HG03064 (cell line): ENCODE measurements around the gene IFNGR1.

Experiments
- ATAC-seq: cut with Tn5 transposase; IDR thresholded peaks from one replicate; pipeline ENCODE4 v1.9.1; 2021; ENCODE audit warnings: low read depth; ENCODE audit not compliant: unreplicated experiment

Gene IFNGR1

DNA sequence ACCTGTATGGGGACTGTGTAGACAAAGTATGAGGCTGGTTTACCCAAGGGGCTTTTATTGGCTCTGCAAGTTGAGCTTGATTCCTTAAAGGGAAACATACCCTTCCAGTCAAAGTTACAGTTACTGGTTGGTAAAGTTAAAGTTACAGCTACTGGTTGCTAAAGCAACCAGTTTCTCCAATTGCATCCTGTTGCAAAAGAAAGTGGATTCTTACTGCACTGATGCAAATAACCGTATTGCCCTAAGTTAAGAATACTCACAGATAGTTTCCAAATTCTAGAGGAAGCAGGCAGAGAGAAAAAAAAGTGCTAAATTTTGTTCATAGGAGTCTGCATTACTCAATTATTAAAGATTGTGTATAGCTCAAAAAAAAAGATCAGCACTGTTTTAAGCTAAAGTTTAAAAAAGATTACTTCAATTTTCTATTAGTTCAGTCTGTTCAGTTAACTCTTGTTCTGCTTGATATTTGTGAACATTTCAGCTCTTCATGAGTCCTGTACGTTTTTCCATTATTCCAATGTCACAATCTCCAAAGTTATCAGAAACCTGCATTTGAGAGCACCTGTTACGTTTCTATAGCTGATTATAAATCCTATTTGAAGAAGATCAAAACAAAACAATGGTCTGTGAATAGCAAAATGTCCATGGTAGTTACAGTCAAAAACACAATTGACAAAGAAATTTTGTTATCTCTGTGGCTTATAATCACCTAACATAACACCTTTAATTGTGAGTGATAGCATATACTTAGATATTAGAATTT is 37.1 kb downstream of the IFNGR1 start:
- ATAC-seq: no peak

DNA sequence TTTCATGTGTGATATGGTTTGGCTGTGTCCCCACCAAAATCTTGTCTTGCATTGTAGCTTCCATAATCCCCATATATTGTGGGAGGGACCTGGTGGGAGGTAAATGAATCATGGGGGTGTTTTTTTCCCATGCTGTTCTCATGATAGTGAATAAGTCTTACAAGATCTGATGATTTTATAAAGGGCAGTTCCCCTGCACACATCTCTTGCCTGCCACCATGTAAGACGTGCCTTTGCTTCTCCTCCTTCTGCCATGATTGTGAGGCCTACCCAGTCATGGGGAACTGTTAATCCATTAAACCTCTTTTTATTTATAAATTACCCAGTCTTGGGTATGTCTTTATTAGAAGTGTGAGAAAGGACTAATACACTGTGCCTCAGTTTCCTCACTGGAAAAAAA is 41.6 kb downstream of the IFNGR1 start:
- no peak for ATAC-seq

DNA sequence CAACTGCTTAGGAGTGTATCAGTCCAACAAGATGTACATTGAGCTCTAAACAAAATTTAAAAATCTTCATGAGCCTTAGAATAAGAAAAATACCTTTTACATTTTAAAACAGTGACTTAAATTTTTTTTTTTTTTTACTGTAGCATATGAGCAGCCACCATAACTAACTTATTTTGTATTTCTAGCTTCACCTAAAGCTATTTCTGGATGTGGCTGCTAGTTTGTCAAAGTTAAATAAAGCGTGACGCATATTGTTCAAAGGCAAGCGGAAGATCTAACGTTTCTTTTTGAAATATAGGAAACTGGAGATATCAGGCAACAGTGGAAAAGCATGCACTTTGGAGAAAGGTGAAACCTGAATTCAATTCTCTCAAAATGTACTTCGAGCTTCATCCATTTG is 42.5 kb downstream of the IFNGR1 start:
- no peak for ATAC-seq

DNA sequence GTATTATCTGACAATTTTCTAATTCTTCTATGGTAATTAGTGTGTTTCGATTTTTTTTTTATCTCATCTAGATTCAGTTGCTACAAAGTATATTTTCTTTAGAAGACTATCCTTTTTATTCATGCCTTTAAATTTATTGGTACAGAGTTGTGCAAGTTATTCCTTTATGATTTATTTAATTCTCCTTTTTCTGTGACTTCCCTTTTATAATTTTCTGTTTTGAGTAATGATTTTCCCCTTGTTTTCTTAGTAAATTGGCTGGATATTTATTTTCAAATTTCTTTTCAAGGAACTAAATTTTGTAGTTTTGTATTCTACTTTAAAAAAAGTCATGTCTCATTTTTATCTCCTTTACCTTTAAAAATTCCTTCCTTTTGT is 43.3 kb downstream of the IFNGR1 start:
- ATAC-seq: no peak

DNA sequence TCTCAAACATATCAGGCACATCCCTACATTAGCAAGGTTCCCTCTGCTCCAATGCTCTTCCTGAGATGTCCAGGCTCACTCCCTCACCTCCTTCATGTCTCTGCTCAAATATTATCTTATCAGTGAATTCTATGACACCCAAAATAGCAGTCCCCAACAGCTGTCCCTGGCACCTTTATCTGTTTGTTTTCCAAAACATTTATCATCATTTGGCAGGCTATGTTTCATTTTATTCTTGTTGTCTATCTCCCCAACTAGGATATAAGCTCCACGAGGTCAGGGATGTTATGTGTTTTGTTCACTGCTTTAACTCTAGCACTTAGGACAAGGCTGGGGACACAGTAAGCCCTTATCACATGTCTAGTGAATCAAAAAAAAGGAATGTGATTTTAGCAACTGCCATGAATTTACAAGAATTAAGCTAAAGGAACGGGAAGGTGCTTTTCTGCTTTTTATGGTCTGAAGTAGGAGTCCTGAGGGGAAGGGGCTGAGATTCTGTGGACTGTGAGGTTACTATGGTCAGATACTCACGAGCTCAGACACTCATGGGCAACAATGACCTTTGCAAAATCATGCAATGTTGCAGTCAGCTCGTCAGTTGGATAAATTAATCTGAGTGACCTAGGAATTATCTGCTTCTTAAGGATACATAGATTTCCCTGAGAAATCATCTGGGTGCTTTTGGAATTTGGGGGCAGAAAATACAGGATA is 43.9 kb downstream of the IFNGR1 start:
- ATAC-seq: no peak

DNA sequence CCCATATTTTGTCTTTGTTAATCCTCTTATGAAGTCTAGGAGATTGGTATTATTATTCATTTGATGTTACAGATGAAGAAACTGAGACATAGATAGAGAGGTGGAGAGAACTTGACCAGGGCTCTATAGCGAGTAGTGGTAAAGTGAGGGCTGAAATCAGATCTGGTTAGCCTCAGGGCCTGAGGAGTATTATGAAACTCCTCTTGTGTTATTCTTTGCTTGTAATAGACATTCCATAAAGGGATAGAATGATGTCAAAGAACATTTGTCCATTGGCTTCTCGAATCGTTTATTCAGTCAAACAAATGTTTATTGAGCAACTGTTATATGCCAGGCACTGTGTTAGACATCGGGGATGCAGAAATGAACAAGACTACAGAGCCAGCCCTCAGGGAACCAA is 45.7 kb downstream of the IFNGR1 start, which contains the start of gene IL22RA2:
Gene IL22RA2 (minus strand): TSS at position 144 of the 400 bp plus-strand sequence. CDS start 11,895 bp downstream, outside the sequence.
- ATAC-seq: no peak

DNA sequence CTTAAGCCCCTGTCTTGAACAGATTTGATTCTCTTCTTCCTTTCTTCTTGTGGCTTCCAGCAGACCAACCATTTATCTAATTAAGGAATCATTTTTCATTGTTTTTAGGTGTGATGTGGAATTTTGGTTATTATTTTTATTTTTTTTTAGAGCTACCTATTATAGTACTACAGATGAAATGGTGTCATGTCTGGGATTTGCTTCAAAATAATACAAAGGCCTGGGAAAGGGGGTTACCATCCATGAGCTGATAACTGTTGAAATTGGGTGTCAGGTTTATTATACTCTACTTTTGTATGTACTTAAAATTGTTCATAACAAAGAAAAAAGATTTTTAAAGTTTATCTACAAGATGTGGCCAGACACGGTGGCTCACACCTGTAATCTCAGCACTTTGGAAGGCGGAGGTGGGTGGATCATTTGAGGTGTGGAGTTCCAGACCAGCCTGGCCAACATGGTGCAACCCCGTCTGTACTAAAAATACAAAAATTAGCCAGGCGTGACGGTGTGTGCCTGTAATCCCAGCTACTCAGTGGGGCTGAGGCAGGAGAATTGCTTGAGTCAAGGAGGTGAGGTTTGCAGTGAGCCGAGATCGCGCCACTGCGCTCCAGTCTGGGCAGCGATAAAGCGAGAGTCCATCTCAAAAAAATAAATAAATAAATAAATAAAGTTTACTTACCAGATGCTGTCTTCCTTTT is 46.3 kb downstream of the IFNGR1 start:
- ATAC-seq: no peak

DNA sequence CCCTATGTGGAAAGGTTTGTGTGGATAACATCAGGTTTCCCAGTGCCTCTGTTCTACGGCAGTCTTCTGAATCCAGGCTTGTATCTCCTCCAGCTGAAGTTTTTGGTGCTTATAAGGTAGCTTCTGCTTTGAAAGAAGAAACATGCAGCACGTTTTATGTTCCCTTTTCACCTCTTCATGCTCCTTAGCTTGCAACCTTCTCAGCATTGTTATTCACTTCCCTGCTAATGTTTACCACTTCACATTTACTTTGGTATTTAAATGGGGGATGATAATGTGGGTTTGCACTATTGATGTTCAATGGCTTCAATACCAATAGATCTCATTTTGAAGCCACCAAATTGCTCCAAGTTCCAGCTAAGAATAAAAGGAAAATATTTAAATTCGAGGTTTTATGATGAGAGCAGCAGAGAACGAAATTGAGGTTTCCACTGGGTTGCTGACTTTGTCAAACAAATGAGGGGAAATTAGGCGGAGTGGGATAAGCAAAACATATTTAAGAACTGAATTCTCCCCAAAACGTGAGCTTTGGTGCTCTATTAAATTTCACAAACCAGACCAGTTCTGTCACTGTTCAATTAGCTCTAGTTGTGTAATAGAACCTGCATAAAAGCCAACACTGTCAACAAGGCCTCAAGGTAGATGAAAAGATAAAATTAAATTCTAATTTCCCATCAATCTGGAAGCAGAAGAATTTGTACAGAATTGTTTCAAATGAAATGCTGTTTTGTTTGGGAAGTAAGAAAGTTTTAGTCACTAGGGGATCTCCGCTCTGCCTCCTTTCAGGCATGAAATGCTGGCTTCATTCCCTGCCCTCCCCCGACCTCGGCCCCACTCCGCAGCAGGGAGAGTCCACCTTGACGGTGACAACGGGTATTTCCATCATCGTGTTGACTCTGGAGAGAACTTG is 47.1 kb downstream of the IFNGR1 start:
- ATAC-seq: no peak

DNA sequence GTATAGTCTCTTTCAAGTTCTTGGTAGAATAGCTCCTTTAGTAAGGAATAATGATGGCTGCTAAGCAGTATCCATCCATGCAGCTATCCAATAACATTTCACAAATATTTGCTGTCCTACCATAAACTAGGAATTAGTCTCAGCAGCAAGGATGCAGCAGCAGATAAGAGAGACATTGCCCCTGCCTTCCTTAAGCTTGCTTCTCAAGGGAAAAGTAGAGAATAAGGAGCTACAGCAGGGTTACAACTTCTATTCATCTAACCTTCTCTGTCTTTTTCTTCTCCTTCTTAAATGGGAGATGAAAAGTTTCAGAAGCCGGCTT is 48.2 kb downstream of the IFNGR1 start:
- no peak for ATAC-seq

DNA sequence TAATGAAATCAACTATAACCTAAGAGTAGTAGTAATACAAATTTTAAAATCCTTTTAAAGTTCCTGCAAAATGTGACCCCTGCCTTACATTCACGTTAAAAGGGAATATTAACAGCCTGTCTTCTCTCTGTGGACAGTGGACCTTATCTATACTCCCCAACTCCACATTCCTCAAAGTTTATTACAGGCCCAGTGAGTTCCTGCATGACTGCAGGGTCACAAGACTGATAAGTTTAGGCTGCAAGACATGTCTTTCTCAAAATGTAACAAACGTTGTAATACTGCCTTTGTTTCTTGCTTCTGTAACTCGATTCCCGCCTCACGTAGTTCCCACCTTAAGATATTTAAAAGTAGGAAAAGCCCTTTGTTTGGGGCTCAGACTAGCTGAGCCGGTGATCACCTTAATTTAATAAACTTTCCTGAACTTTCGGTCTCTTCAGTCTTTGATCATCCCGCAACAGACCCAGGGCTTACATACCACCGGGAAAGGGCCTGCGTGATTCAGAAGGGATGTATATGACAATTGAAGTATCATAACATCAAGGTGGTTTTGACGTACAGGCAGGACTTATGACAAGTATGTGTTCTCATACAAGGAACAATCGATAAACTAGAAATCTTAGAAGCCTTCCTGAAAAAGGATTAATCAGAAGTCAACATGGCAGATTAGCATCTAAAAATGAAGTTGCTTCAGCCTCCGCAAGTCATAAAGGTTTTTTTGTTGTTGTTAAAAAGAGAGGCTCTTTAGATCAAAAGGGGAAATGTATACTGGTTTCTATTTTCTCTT is 48.7 kb downstream of the IFNGR1 start:
- ATAC-seq: no peak

DNA sequence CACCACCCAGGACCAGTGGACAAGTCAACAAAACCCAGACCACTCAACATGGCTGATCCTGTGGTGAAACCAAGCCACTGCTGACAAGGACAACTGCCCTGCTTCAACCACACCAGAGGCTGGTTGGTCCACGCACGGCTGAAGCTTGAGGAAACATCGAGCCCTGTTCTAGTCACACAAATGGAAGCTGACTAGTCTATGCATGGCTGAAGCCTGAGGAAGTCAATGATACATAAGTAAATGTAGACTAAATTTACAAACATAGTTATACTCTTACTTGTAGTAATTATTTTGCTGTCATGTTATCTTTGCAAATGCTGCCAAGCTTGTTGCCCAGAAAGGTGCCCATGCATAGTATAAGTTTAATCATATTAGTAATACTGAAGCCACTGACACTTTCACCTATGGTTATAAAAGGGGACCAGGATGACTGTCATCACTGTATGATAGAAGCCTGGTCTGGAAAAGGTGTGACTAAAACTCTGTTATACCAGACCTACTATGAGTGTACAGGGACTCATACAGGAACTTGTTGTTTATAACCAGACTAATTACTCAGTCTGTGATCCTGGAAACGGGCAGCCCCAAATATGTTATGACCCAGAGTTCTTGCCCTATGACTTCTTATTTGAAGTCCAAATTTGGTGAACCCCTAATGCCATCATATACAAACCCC is 51.3 kb downstream of the IFNGR1 start:
- ATAC-seq: no peak

DNA sequence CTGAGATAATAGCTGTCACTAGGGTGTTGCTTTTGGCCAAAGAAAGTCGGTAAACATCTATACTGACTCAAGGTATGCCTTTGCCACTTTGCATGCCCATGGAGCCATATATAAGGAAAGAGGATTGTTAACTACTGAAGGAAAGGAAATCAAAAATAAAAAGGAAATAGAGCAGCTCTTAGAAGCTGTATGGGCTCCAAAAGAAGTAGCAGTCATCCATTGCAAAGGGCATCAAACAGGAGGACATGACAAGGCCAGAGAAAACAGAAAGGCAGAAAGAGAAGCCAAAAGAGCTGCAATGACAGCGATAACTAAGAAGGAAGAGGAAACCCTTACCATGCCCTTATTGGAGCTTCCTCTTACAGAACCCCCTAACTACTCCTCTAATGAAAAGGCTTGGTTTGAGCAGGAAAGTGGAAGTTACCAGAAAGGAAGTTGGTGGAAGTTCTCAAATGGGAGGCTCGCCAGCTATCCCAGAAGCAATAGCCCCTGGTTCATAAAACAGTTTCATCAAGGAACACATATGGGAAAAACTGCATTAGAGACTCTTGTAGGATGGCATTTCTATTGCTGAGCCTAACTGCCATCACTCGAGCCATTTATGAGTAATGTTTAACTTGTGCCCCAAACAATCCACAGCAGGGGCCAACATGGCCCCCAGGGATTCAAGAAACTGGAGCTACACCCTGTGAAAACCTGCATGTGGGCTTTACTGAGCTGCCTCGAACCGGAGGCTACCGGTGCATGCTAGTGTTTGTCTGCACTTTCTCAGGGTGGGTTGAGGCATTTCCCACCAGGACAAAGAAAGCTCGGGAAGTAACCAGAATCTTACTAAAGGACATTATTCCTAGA is 52.7 kb downstream of the IFNGR1 start:
- ATAC-seq: no peak

DNA sequence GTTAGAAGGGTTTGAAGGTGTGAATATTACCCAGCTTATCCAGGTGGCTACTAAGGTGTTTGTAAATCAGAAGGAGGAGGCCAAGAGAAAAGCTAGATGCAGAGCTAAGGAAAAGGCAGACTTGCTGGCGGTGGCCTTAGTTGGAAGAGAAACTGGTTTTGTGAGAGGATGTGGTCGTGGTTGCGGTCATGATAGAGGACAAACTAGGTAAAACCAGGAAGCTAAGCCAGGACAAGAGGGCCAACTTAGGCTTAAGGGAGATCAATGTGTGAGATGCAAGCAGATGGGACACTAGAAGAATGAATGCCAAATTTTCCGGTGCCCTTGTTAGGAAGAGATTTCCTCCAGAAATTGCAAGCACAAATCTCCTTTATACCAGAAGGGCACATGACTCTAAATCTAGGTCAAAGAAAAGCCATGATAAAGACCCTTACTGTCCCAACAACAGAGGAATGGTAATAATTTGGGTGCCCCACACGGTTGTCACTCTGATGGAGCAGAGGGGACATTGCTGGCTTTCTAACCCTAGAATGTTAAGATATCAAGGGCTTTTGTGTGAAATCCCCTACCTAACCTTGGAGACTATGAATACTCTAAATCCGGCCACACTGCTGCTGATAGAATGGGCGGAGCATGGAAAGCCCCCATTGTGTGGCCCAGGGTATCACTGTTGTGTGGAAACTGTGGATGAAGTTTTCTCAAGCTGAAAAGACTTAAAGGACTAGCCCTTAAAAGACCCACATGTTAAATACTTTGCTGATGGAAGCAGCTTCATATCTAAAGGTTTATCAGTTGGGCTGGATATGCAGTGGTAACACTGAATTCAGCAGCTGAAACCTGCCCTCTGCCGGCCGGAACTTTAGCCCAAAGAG is 53.6 kb downstream of the IFNGR1 start:
- ATAC-seq: peak; percentile 48

DNA sequence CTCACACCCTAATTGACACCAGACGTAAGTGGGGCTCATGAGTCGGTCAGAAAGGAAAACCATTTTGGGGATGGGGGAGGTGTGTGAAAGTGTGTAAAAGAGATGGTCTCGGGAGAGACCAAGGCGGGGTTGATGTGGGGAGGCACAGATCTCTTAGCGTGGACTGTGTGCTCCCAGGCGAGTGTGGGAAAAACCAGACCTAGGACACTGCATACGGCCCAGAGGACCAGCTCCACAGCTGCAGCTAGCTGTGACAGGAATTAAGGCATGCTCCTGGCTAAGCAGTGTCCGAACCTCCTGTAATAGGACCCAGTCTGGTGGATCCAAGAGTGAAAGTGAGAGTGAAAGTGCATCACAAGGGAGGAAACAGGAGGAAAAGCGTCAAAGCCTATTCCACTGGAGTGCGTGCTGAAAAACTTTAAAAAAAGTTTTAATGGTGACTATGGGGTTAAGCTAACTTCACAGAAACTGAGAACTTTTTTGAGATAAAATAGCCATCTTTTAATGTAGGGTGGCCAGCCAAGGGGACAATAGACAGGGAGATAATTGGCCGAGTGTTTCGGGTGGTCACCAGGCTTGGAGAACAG is 55.4 kb downstream of the IFNGR1 start:
- no peak for ATAC-seq

DNA sequence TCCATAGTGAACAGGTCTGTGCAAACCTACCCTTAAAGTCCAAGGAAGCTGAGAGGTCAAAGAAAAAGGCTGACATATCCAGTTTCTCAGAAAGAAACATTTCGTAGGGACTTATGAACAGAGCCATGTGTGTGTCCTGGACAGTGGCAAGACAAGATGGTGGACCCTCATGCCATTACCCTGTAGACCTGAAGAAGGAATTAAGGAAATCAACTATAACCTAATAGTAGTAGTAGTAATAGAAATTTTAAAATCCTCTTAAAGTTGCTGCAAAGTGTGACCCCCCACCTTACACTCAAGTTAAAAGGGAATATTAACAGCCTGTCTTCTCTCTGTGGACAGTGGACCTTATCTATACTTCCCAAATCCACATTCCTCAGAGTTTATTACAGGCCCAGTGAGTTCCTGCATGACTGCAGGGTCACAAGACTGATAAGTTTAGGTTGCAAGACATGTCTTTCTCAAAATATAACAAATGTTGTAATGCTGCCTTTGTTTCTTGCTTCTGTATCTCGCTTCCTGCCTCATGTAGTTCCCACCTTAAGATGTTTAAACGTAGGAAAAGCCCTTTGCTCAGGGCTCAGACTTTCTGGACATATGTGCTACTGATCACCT is 56.4 kb downstream of the IFNGR1 start:
- no peak for ATAC-seq

DNA sequence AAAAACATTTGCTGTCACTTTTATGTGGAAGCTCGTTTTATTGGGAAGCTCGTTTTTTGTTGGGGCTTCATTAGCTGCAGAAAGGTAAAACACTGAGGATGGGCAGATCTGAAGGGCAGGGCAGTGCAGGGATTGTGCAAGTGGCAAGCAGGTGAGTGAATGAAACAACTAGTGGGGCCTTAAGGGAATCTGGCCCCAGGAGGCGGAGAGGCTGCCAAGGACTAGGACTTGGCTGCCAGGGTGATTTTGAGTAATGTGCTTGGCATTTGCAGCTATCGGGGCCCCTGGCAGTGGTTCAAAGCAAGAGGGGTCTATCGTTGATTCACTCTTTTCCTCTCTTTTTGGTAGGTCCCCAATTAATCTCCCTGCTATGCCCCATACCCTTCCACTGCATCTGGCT is 57.2 kb downstream of the IFNGR1 start:
- ATAC-seq: no peak

DNA sequence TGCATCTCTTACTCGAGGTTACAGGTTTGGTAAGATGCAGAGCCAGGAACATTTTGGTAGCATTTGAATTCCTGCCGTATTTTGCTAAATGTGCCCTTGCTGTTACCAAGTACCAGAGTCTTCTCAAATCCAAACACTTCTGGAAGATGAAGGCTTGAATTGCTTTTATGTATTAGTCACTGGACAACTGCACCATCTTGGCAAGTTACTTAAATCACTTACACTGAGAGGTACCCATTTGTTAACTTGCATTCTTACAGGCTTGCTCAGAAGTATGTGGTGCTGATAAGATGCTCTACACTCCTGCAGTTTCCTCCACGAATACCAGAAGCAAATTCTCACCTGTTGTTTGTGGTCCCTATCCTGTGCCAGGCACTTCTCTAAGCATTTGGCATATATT is 58.4 kb downstream of the IFNGR1 start:
- ATAC-seq: no peak
